HepG2 (cell line): ENCODE results near the gene ARHGEF40. TPM values are rescaled to one million over a fixed set of nuclear protein-coding genes. Genes with fewer than 3 reads are reported as not detected.

Experiments used
- ATF7-NPFF ChIP-seq: sonication (generic); formaldehyde crosslinking; IDR thresholded peaks from 2 replicates; pipeline ENCODE4 v1.8.1; 2023; ENCODE audit warnings: mild to moderate bottlenecking, low read depth, missing genetic modification reagents, moderate library complexity
- CSRNP2 ChIP-seq: sonication (generic); formaldehyde crosslinking; conservative IDR thresholded peaks from 2 replicates; pipeline ENCODE4 v1.8.0; 2022; ENCODE audit warnings: low read depth, missing genetic modification reagents
- CTCF ChIP-seq: sonication (generic); formaldehyde crosslinking; IDR thresholded peaks from 2 replicates; pipeline ENCODE4 v1.5.0; 2020; ENCODE audit warnings: mild to moderate bottlenecking, missing genetic modification reagents, moderate library complexity
- HES4 ChIP-seq: sonication (generic); formaldehyde crosslinking; IDR thresholded peaks from 2 replicates; pipeline ENCODE4 v1.9.0; 2021; ENCODE audit warnings: mild to moderate bottlenecking, missing genetic modification reagents, borderline replicate concordance
- HINFP ChIP-seq: sonication (generic); formaldehyde crosslinking; IDR thresholded peaks from 2 replicates; pipeline ENCODE4 v1.4.0; 2020; ENCODE audit warnings: low read depth, mild to moderate bottlenecking, missing genetic modification reagents
- HNF1B ChIP-seq: sonication (generic); formaldehyde crosslinking; IDR thresholded peaks from 2 replicates; pipeline ENCODE4 v1.5.1; 2020; ENCODE audit warnings: mild to moderate bottlenecking, moderate library complexity, missing genetic modification reagents
- MTA1 ChIP-seq: sonication (generic); formaldehyde crosslinking; IDR thresholded peaks from 2 replicates; pipeline ENCODE4 v1.4.0; 2020; ENCODE audit warnings: missing genetic modification reagents, mild to moderate bottlenecking, borderline replicate concordance
- NFE2L1 ChIP-seq: sonication (generic); formaldehyde crosslinking; IDR thresholded peaks from 2 replicates; pipeline ENCODE4 v1.4.0; 2020; ENCODE audit warnings: missing genetic modification reagents, mild to moderate bottlenecking, borderline replicate concordance
- RBFOX2 ChIP-seq: fragments of 200-400 bp; formaldehyde crosslinking; IDR thresholded peaks from 2 replicates; pipeline ENCODE4 v1.6.1; 2017; ENCODE audit warnings: low read depth, mild to moderate bottlenecking, low read length
- RXRB ChIP-seq: IDR thresholded peaks from 2 replicates; pipeline ENCODE4 v1.6.1; 2016; ENCODE audit warnings: borderline replicate concordance, missing genetic modification reagents, missing compliant biosample characterization
- SMYD3 ChIP-seq: sonication (generic); formaldehyde crosslinking; IDR thresholded peaks from 2 replicates; pipeline ENCODE4 v1.8.1; 2023; ENCODE audit warnings: mild to moderate bottlenecking, missing genetic modification reagents
- SRSF4 ChIP-seq: fragments of 200-400 bp; formaldehyde crosslinking; IDR thresholded peaks from one replicate; pipeline ENCODE4 v1.6.1; 2018; ENCODE audit warnings: mild to moderate bottlenecking, low read depth, low read length, moderate library complexity; ENCODE audit not compliant: poor library complexity, severe bottlenecking
- TFAP4 ChIP-seq: sonication (generic); IDR thresholded peaks from 2 replicates; pipeline ENCODE4 v1.6.1; 2016; ENCODE audit warnings: low read depth, borderline replicate concordance
- ZNF224 ChIP-seq: sonication (generic); formaldehyde crosslinking; IDR thresholded peaks from 2 replicates; pipeline ENCODE4 v1.5.0; 2020; ENCODE audit warnings: mild to moderate bottlenecking, missing genetic modification reagents
- ZNF282 ChIP-seq: fragments of 450-650 bp; IDR thresholded peaks from 2 replicates; pipeline ENCODE4 v1.6.1; 2018; ENCODE audit not compliant: partially characterized antibody
- ZNF841 ChIP-seq: sonication (generic); formaldehyde crosslinking; IDR thresholded peaks from 2 replicates; pipeline ENCODE4 v1.8.1; 2023; ENCODE audit warnings: missing genetic modification reagents, borderline replicate concordance
- ZXDC ChIP-seq: sonication (generic); formaldehyde crosslinking; IDR thresholded peaks from 2 replicates; pipeline ENCODE4 v1.5.0; 2020; ENCODE audit warnings: mild to moderate bottlenecking, missing genetic modification reagents
- polyA plus RNA-seq, 8 experiments: library from polyadenylated mRNA; depleted of rRNA in 3 of 8; stranded (reverse) in 7 of 8; unstranded in 1 of 8; fragments of >200 nt; fragmentation: Illumina TruSeq in 4 of 8; extraction: Trizol in 4 of 8; gene quantifications; 2 replicates each; pipeline versions ENCODE4 v1.2.1 to v1.2.3, GENCODE V29; 2011 to 2016; ENCODE audit warnings: low read depth in 4 of 8, missing spikeins in 1 of 8, mixed read lengths in 1 of 8; ENCODE audit not compliant: insufficient read depth in 1 of 8
- total RNA-seq, 5 experiments: library from RNA; depleted of rRNA; stranded (reverse); fragments of >200 nt; fragmentation: Illumina TruSeq; extraction: Trizol; gene quantifications; 2 replicates each; pipeline ENCODE4 v1.2.3, GENCODE V29; 2016; ENCODE audit warnings: low read depth in 1 of 5

The ARHGEF40 gene
- total and polyA plus RNA-seq, 2 of the 13 experiments (the other 11 are each of a cell fraction or from before 2014, with no cell fraction given) = 28.1 to 78.1 TPM

- no peak for TF ChIP-seq ZNF841 (CRISPR knock-in tag)
- TF ChIP-seq HINFP (CRISPR knock-in tag) = no peak
- no peak for TF ChIP-seq MTA1 (CRISPR knock-in tag)
- no peak for TF ChIP-seq CTCF (CRISPR knock-in tag)
- TF ChIP-seq ZNF224 (CRISPR knock-in tag) = no peak
- TF ChIP-seq NFE2L1 (CRISPR knock-in tag) = no peak
- TF ChIP-seq SRSF4 = no peak
- no peak for TF ChIP-seq SMYD3 (CRISPR knock-in tag)
- no peak for TF ChIP-seq RXRB
- 0 out of 2 replicates have a peak, but pooled peaks have one; percentile 78 for TF ChIP-seq HES4 (CRISPR knock-in tag)
- peak; percentile 76 for TF ChIP-seq RBFOX2
- no peak for TF ChIP-seq ZNF282
- peak; percentile 60 for TF ChIP-seq ATF7-NPFF (CRISPR knock-in tag)
- TF ChIP-seq CSRNP2 (CRISPR knock-in tag) = no peak
- TF ChIP-seq TFAP4 = no peak
- TF ChIP-seq ZXDC (CRISPR knock-in tag) = no peak
- TF ChIP-seq HNF1B = no peak
Measured at GRCh38 chr14:21070083-21070609, at the start of gene ARHGEF40 (continued).
